Measurements from ENCODE around the gene PRSS48. TPM values are rescaled to one million over a fixed set of nuclear protein-coding genes. Genes with fewer than 3 reads are reported as not detected.

PRSS48 gene
- total RNA-seq, 2 donors from 2014 or later = not detected

DNA sequence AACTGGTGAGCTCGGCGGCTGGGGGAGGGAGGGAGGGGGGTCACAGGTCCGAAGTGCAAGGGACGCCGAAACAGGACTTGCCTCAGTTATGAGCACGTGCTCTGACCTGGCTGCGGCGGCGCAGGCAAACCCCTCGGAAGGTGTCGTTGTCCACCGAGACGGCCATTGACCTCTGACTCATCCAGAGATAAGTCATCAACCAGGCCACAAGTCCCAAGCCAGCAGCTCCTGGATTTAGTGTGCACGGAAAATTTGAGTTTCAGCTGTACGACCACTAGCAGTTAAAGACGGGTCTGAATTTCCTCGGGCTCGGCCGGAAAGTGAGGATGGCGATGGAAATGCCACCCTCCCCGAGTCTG lies 47.8 kb downstream of the PRSS48 start:
- H3K9me3 ChIP-seq = no peaks in the 10 kb centered on the region
- peak; percentile 79 for DNase-seq
- peak overlapping the region; percentile 97 for H3K27ac ChIP-seq
- H3K36me3 ChIP-seq = no peaks in the 10 kb centered on the region
- H3K27me3 ChIP-seq = no peaks in the 10 kb centered on the region
- peak overlapping the region; percentile 64 for H3K4me3 ChIP-seq
- H3K9ac ChIP-seq (ENCODE audit: low read depth in 2 of 2, low read length in 2 of 2) = peak overlapping the region; percentile 84 to 86
- H3K4me1 ChIP-seq = peaks cover 7% of the 10 kb centered on the region
- TF ChIP-seq, protein P1, sequence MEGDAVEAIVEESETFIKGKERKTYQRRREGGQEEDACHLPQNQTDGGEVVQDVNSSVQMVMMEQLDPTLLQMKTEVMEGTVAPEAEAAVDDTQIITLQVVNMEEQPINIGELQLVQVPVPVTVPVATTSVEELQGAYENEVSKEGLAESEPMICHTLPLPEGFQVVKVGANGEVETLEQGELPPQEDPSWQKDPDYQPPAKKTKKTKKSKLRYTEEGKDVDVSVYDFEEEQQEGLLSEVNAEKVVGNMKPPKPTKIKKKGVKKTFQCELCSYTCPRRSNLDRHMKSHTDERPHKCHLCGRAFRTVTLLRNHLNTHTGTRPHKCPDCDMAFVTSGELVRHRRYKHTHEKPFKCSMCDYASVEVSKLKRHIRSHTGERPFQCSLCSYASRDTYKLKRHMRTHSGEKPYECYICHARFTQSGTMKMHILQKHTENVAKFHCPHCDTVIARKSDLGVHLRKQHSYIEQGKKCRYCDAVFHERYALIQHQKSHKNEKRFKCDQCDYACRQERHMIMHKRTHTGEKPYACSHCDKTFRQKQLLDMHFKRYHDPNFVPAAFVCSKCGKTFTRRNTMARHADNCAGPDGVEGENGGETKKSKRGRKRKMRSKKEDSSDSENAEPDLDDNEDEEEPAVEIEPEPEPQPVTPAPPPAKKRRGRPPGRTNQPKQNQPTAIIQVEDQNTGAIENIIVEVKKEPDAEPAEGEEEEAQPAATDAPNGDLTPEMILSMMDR (IDR thresholded peaks at IDR 0.05) = no peak
- intact Hi-C loops (cut with DNase I) = no loop called here

DNA sequence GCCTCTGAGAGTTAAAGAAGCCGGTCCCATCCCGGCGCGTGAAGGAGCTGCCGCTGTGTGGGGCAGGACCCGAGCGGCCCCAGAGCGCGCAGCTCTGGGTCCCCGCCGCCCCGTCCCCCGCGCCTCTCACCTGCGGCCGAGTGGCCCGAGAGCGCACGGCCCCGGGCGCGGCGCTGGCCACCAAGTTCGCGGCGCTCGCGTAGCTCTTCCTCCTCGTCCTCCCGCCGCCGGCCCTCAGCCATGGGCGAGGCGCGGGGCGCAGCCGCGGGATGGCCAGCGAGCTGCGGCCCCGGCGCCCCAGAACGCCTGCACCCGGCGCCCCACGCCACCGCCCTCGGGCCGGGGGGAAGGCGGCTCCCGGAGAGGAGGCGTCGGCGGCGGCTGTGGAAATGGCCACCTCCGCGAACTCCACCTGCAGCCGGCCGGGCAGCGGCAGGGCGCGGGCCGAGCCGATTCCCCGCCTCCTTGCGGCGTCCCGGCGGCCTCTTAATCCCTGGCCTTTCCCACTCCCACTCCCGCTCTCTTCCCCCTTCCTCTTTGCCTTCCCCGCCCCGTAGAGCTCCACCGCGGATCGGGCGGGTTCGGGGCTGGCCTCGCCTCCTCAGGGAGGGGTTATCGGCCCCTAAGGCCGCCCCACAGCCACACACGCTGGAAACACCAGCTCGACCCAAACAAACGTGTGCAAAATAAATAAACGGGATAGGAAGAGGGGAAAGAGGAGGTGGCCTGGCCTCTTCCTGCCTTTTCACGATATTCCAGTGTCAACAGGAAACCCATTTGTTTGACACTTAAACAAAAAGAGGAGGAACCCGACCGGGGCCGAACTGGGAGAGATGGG lies 48.4 kb downstream of the PRSS48 start, which contains the start of gene SH3D19:
Gene SH3D19, minus strand, starts transcription at position 495 of the 838 bp plus-strand sequence. Its CDS starts 253 bp downstream, at position 242.
- H3K4me3 ChIP-seq = peak within 1 kb of the TSS; percentile 64
- peaks cover 7% of the 10 kb centered on the region for H3K4me1 ChIP-seq
- no peaks in the 10 kb centered on the region for H3K36me3 ChIP-seq
- intact Hi-C loops (cut with DNase I) = no loop called here
- H3K9me3 ChIP-seq = no peaks in the 10 kb centered on the region
- H3K27me3 ChIP-seq = no peaks in the 10 kb centered on the region
- H3K27ac ChIP-seq = peak within 1 kb of the TSS; percentile 97
- peak; percentile 91 for DNase-seq
- peak within 1 kb of the TSS; percentile 84 to 86 for H3K9ac ChIP-seq (ENCODE audit: low read depth in 2 of 2, low read length in 2 of 2)
- TF ChIP-seq, protein P1 (IDR thresholded peaks at IDR 0.05) = no peak

DNA sequence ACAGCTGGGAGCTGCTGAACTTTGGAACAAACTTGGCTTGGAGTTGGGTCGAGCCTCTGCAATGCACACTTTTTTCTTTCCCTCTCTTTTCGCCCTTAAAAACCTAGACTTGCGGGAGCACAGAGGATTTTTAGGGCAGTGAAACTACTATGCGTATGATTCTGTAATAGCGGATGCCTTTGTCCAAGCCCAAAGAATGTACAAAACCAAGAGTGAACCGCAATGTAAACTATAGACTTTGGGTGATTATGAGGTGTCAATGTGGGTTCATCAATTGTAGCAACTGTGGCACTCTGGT lies 48.9 kb downstream of the PRSS48 start:
- intact Hi-C loops (cut with DNase I) = no loop called here

DNA sequence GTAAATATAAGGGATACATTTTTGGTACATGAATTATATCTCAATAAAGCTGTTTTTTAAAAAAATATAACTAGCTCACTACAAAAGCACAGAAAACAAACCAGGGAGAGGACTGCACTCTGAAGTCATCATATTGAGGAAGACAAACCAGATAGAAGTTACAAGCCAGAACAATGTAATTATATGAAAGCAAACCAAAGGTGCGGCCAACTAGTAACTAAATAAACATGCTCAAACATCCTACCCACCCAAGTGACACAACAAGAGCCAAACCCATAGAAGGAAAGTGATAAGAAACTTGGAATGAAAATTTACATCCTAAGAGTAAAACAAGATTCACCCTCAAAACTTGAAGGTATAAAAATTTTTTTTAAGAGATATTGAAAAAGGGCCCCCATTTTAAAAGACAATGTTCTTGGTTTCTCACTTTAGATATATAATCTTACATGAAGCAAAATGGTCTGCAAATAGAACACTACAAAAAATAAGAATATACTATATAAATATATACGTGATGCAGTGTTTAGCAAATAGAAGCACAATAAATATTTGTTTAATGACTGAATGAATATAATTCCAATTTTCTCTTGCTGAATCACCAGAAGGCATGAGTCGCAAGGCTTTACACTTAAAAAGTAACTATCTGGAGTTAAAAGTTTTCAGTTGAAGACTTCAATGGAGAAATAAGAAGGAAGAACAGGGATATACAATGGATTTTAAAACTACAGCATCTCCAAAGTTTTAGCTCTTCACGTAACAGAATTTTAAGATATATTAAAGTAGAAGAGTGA lies 52.5 kb downstream of the PRSS48 start:
- Histone ChIP-seq H3K27me3 (no peaks in the 10 kb centered on the region), H3K9ac (ENCODE audit: low read depth in 2 of 2, low read length in 2 of 2) (no peak overlapping the region), H3K4me3 (no peak overlapping the region), H3K36me3 (no peaks in the 10 kb centered on the region), H3K9me3 (no peaks in the 10 kb centered on the region), H3K27ac (peak overlapping the region; percentile 49), H3K4me1 (peaks cover 3% of the 10 kb centered on the region)
- intact Hi-C loops (cut with DNase I) = no loop called here
- TF ChIP-seq, protein P1 (IDR thresholded peaks at IDR 0.05) = no peak
- no peak for DNase-seq

More for the DNA sequence above, 48.9 kb downstream of the PRSS48 start:
- no peaks in the 10 kb centered on the region for H3K36me3 ChIP-seq
- TF ChIP-seq, protein P1 (IDR thresholded peaks at IDR 0.05) = no peak
- peaks cover 7% of the 10 kb centered on the region for H3K4me1 ChIP-seq
- H3K4me3 ChIP-seq = peak overlapping the region; percentile 64
- H3K27ac ChIP-seq = peak overlapping the region; percentile 97
- peak overlapping the region in 1 of 2 donors; percentile 86 for H3K9ac ChIP-seq (ENCODE audit: low read depth in 2 of 2, low read length in 2 of 2)
- H3K9me3 ChIP-seq = no peaks in the 10 kb centered on the region
- no peak for DNase-seq
- H3K27me3 ChIP-seq = no peaks in the 10 kb centered on the region

DNA sequence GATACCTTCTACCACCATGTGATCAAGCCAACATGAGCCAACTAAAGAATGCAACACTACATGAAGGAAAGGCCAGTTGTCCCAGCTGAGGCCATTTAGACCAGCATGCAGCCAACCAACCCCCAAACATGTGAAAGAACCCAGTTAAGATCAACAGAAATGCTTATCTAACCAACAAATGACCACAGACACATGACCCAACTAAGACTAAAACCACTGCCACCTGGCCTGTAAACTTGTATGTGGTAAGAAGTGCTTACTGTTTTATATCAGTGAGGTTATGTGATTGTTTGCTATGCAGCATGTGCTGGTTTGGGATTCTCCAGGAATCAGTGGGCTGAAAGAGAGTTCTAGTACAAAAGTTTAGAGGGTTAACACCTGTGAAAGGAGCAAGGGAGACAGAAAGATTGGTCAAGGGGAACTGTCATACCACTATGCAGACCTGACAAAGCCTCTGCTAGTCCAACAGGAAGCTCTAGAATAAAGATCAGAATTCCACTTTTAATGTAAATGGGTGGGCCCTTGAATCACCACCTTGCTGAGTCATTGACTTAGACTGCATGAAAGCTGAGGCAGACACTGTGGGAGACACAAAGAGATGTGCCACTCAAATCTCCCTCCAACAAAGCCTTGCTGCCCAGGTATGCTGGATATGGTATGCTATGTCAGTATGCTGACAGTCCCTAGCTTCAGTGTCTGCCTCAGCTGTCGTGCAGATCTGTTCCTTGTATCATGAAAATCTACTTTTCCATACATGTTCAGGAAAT lies 54.5 kb downstream of the PRSS48 start:
- no peaks in the 10 kb centered on the region for H3K36me3 ChIP-seq
- DNase-seq = no peak
- TF ChIP-seq, protein P1 (IDR thresholded peaks at IDR 0.05) = no peak
- no peak overlapping the region for H3K4me3 ChIP-seq
- peaks cover 3% of the 10 kb centered on the region for H3K4me1 ChIP-seq
- no peaks in the 10 kb centered on the region for H3K9me3 ChIP-seq
- no peak overlapping the region for H3K9ac ChIP-seq (ENCODE audit: low read depth in 2 of 2, low read length in 2 of 2)
- peak overlapping the region; percentile 39 for H3K27ac ChIP-seq
- intact Hi-C loops (cut with DNase I) = no loop called here
- no peaks in the 10 kb centered on the region for H3K27me3 ChIP-seq
